HCT116 (cell line): ENCODE measurements around the gene RILPL1.

ENCODE experiments used
- JUND ChIP-seq: IDR thresholded peaks from 2 replicates; pipeline ENCODE4 v1.6.1; 2012
- RAD21 ChIP-seq: IDR thresholded peaks from 2 replicates; pipeline ENCODE4 v1.6.1; 2012; ENCODE audit warnings: low read depth, mild to moderate bottlenecking
- TF ChIP-seq, protein P1 (sequence below), 3 experiments: fragments of 200-600 bp in 1 of 3; sonication (generic) in 1 of 3; IDR thresholded peaks in 2 of 3; conservative IDR thresholded peaks in 1 of 3; 2 replicates each; pipeline ENCODE4 v1.5.1; 2012 to 2017; ENCODE audit warnings: low read depth in 2 of 3, low read length in 2 of 3, antibody characterized with exemption in 1 of 3, borderline replicate concordance in 1 of 3, control low read depth in 1 of 3, mild to moderate bottlenecking in 1 of 3, mixed read lengths in 1 of 3, mixed run types in 1 of 3, moderate library complexity in 1 of 3; ENCODE audit not compliant: insufficient read depth in 1 of 3
- TF ChIP-seq, protein P2 (sequence below): IDR thresholded peaks from 2 replicates; pipeline ENCODE4 v1.6.1; 2012

DNA sequence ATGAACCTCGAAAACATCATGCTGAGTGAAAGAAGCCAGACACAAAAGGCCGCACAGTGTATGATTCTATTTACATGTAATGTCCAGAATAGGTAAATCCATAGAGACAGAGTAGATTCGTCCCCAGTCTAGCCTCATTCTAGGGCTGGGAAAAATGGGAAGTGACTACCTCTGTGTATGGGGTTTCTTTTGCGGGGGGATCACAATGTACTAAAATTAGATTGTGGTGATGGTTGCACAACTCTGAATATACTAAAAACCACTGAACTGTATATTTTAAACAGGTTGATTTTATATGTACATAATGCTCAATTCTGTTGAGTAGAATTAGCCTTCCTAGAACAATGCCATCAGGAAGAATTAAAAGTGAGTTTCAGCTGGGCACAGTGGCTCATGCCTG is 90.7 kb downstream of the RILPL1 start:
- TF ChIP-seq, protein P1, sequence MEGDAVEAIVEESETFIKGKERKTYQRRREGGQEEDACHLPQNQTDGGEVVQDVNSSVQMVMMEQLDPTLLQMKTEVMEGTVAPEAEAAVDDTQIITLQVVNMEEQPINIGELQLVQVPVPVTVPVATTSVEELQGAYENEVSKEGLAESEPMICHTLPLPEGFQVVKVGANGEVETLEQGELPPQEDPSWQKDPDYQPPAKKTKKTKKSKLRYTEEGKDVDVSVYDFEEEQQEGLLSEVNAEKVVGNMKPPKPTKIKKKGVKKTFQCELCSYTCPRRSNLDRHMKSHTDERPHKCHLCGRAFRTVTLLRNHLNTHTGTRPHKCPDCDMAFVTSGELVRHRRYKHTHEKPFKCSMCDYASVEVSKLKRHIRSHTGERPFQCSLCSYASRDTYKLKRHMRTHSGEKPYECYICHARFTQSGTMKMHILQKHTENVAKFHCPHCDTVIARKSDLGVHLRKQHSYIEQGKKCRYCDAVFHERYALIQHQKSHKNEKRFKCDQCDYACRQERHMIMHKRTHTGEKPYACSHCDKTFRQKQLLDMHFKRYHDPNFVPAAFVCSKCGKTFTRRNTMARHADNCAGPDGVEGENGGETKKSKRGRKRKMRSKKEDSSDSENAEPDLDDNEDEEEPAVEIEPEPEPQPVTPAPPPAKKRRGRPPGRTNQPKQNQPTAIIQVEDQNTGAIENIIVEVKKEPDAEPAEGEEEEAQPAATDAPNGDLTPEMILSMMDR (IDR thresholded peaks at IDR 0.05 in 2 of 3, conservative IDR thresholded peaks at IDR 0.05 in 1 of 3; ENCODE audit: borderline replicate concordance in 1 of 3, insufficient read depth in 1 of 3, low read depth in 2 of 3, low read length in 2 of 3): no peak
- TF ChIP-seq, protein P2, sequence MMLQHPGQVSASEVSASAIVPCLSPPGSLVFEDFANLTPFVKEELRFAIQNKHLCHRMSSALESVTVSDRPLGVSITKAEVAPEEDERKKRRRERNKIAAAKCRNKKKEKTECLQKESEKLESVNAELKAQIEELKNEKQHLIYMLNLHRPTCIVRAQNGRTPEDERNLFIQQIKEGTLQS: no peak
- no peak for TF ChIP-seq JUND
- no peak for TF ChIP-seq RAD21
